Glutamatergic neuron (in vitro differentiated cells): Measurements from ENCODE around the gene GYG2. TPM values are rescaled to one million over a fixed set of nuclear protein-coding genes. Genes with fewer than 3 reads are reported as not detected.

ENCODE experiments used
- DNase-seq: peaks from one replicate; pipeline ENCODE4 v3.0.0; 2022
- H3K27ac Mint-ChIP-seq: one replicate; pipeline ENCODE4 v1.8.0; 2020; ENCODE audit warnings: mild to moderate bottlenecking, mixed read lengths, inconsistent platforms; ENCODE audit not compliant: unreplicated experiment
- H3K27me3 Mint-ChIP-seq: one replicate; pipeline ENCODE4 v1.8.0; 2020; ENCODE audit warnings: mild to moderate bottlenecking, moderate library complexity, mixed read lengths, inconsistent platforms; ENCODE audit not compliant: unreplicated experiment
- H3K36me3 Mint-ChIP-seq: one replicate; pipeline ENCODE4 v1.8.0; 2020; ENCODE audit warnings: mild to moderate bottlenecking, mixed read lengths, inconsistent platforms; ENCODE audit not compliant: unreplicated experiment
- H3K4me1 Mint-ChIP-seq: one replicate; pipeline ENCODE4 v1.8.0; 2020; ENCODE audit warnings: mild to moderate bottlenecking, low read depth, mixed read lengths, inconsistent platforms; ENCODE audit not compliant: unreplicated experiment
- H3K4me3 Mint-ChIP-seq: one replicate; pipeline ENCODE4 v1.8.0; 2020; ENCODE audit warnings: mild to moderate bottlenecking, mixed read lengths, inconsistent platforms; ENCODE audit not compliant: unreplicated experiment
- H3K9me3 Mint-ChIP-seq: one replicate; pipeline ENCODE4 v1.8.0; 2020; ENCODE audit warnings: mild to moderate bottlenecking, moderate library complexity, mixed read lengths, inconsistent platforms; ENCODE audit not compliant: unreplicated experiment
- CTCF ChIP-seq: fragments of 200-600 bp; sonication (generic); IDR thresholded peaks from one replicate; pipeline ENCODE4 v1.5.0; 2021; ENCODE audit not compliant: partially characterized antibody, unreplicated experiment
- total RNA-seq: library from RNA; stranded (reverse); fragmentation: NEBNext Ultra II Directional; extraction: Animal tissue kit (Norgen Biotek cat#: 25700); gene quantifications from one replicate; pipeline ENCODE4 v1.2.1, GENCODE V29; 2021; ENCODE audit not compliant: unreplicated experiment

Gene GYG2
- total RNA-seq, 1 donor from 2014 or later: 21.9 TPM

- H3K27ac Mint-ChIP-seq: no peak overlapping the region
- H3K4me3 Mint-ChIP-seq: no peak overlapping the region
- no peak for DNase-seq
These were observed 2.9 kb downstream of the GYG2 start for GRCh38 chrX:2831471-2832228.

GRCh38 chrX:2837961-2838360 lies 9.2 kb downstream of the GYG2 start:
- no peak for DNase-seq
- Mint-ChIP-seq H3K27me3 (no peaks in the 10 kb centered on the region), H3K4me1 (no peaks in the 10 kb centered on the region), H3K9me3 (no peaks in the 10 kb centered on the region), H3K4me3 (no peak overlapping the region), H3K27ac (no peak overlapping the region), H3K36me3 (peaks cover 15% of the 10 kb centered on the region)
- no peak for TF ChIP-seq CTCF

More at GRCh38 chrX:2831471-2832228, 2.9 kb downstream of the GYG2 start:
- H3K4me1 Mint-ChIP-seq: no peaks in the 10 kb centered on the region
- H3K9me3 Mint-ChIP-seq: no peaks in the 10 kb centered on the region
- no peak for TF ChIP-seq CTCF
- peaks cover 20% of the 10 kb centered on the region for H3K36me3 Mint-ChIP-seq
- no peaks in the 10 kb centered on the region for H3K27me3 Mint-ChIP-seq

- no peaks in the 10 kb centered on the region for H3K9me3 Mint-ChIP-seq
- no peaks in the 10 kb centered on the region for H3K4me1 Mint-ChIP-seq
- no peak for DNase-seq
- no peak for TF ChIP-seq CTCF
- no peaks in the 10 kb centered on the region for H3K27me3 Mint-ChIP-seq
- H3K4me3 Mint-ChIP-seq: no peak overlapping the region
- H3K27ac Mint-ChIP-seq: no peak overlapping the region
- H3K36me3 Mint-ChIP-seq: peaks cover 8% of the 10 kb centered on the region
These were observed 12.2 kb downstream of the GYG2 start for GRCh38 chrX:2840961-2841360.

- no peak for DNase-seq
- H3K27me3 Mint-ChIP-seq: no peaks in the 10 kb centered on the region
- no peaks in the 10 kb centered on the region for H3K4me1 Mint-ChIP-seq
- no peak overlapping the region for H3K4me3 Mint-ChIP-seq
- no peak overlapping the region for H3K27ac Mint-ChIP-seq
- H3K9me3 Mint-ChIP-seq: no peaks in the 10 kb centered on the region
- H3K36me3 Mint-ChIP-seq: peaks cover 5% of the 10 kb centered on the region
- no peak for TF ChIP-seq CTCF
These were observed 12.8 kb downstream of the GYG2 start for GRCh38 chrX:2841537-2841936.

GRCh38 chrX:2846992-2847391 lies 18.3 kb downstream of the GYG2 start:
- no peak for DNase-seq
- Mint-ChIP-seq H3K4me3 (no peak overlapping the region), H3K36me3 (no peaks in the 10 kb centered on the region), H3K27me3 (peaks cover 1% of the 10 kb centered on the region), H3K9me3 (peaks cover 2% of the 10 kb centered on the region), H3K27ac (no peak overlapping the region), H3K4me1 (peaks cover 2% of the 10 kb centered on the region)
- TF ChIP-seq CTCF: no peak
